AG09309 (cell line): ENCODE measurements around the gene TUBA4B.

Experiments used
- DNase-seq: peaks from one replicate; pipeline ENCODE4 v3.0.0-alpha.2; 2010; ENCODE audit warnings: low read depth
- H3K4me3 ChIP-seq: 2 replicates; pipeline ENCODE4 v1.5.1; 2011; ENCODE audit warnings: mild to moderate bottlenecking, low read depth, low read length, moderate library complexity; ENCODE audit not compliant: control insufficient read depth
- TF ChIP-seq, protein P1 (sequence below): IDR thresholded peaks from 2 replicates; pipeline ENCODE4 v1.5.1; 2011; ENCODE audit warnings: mild to moderate bottlenecking, low read depth, low read length, inconsistent platforms; ENCODE audit not compliant: insufficient read depth, control insufficient read depth; ENCODE audit errors: missing control alignments

Gene TUBA4B

DNA sequence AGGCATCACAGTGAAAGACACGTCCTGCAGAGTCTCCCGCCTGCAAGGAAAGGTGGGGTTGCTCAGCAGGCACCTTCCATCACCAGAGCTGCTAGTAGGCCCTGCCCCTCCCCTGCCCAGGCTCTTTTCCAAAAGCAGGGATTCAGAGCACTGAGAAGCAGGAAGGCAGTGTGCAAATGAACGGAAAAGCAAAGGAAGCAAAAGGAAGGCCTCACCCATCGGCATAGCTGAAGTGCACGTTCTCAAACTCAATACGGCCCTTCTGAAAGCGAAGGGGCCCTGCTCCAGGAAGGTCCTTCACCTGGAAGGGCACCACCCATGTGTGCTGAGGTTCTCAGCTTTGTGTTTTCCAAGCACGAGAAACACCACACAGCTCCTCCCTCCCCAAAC lies 40.0 kb upstream of the TUBA4B start:
- no peak for DNase-seq
- TF ChIP-seq, protein P1, sequence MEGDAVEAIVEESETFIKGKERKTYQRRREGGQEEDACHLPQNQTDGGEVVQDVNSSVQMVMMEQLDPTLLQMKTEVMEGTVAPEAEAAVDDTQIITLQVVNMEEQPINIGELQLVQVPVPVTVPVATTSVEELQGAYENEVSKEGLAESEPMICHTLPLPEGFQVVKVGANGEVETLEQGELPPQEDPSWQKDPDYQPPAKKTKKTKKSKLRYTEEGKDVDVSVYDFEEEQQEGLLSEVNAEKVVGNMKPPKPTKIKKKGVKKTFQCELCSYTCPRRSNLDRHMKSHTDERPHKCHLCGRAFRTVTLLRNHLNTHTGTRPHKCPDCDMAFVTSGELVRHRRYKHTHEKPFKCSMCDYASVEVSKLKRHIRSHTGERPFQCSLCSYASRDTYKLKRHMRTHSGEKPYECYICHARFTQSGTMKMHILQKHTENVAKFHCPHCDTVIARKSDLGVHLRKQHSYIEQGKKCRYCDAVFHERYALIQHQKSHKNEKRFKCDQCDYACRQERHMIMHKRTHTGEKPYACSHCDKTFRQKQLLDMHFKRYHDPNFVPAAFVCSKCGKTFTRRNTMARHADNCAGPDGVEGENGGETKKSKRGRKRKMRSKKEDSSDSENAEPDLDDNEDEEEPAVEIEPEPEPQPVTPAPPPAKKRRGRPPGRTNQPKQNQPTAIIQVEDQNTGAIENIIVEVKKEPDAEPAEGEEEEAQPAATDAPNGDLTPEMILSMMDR, result no peak

DNA sequence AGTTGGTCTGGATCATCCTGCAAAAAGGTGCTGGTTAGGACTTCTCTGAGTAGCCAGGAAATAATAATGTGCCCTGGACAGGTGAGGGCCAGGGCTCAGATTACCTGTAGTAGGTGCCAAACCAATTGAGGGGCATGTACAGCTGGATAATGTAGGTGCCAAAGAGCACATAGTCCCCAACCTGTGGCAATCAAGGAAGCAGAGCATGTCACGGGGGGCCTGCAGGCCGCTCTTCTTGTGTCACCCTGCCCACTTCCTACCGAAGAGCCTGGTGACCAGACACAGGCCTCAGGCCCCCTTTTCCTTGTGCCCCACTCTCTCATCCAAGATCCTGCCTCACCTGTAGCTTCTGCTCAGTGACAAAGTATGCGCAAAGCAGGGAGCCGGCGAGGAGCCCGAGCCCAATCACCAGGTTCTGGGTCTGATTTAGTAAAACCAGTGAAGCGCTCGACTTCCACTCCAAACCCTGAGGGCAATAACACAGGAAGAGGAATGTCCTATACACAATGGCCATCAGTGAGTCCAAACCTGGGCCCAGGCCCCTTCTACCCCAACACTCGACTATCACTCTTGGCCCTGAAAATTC lies 39.5 kb upstream of the TUBA4B start:
- TF ChIP-seq, protein P1, result no peak
- DNase-seq, result no peak
- H3K4me3 ChIP-seq, result no peak overlapping the region

More for the DNA sequence above, 40.0 kb upstream of the TUBA4B start:
- no peak overlapping the region for H3K4me3 ChIP-seq

DNA sequence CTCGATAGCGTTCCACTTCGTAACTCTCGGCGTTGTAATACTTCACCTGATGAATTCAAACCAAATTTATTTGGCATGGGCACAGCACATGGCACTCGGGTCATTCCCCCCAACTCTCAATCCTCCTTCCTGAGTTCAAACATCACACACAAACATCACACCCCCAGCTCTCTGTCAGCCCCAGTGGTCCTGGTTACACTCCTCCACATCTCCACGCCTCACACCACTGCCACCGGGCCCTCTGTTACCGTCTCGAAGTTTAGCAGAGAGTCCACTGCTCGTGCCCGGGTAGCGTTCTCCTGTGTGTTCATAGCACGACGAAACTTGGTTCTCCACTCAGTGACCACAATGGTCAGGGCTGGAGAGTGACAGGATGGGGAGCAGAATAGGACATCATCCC lies 38.9 kb upstream of the TUBA4B start:
- TF ChIP-seq, protein P1, result no peak

DNA sequence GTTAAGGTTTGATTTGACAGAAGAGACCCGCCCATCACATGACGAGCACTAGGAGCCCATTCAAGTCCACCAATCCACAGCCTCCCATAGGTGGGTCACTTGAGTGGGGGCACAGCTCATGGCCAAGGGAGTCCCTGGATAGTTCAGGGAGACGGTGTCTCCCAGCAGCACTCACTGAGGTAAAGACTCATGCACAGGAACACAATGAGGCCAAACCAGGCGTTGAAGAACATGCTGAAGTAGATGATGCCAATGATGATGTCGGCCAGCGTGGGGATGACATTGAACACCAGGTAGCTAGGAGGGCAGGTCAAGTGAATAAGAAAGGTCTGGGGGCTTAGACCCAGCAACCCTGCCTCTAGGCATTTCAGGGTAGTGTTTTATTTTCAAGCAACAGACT lies 38.3 kb upstream of the TUBA4B start:
- TF ChIP-seq, protein P1, result no peak
- no peak overlapping the region for H3K4me3 ChIP-seq
- no peak for DNase-seq

More for the DNA sequence above, 38.9 kb upstream of the TUBA4B start:
- H3K4me3 ChIP-seq, result no peak overlapping the region
- DNase-seq, result no peak

DNA sequence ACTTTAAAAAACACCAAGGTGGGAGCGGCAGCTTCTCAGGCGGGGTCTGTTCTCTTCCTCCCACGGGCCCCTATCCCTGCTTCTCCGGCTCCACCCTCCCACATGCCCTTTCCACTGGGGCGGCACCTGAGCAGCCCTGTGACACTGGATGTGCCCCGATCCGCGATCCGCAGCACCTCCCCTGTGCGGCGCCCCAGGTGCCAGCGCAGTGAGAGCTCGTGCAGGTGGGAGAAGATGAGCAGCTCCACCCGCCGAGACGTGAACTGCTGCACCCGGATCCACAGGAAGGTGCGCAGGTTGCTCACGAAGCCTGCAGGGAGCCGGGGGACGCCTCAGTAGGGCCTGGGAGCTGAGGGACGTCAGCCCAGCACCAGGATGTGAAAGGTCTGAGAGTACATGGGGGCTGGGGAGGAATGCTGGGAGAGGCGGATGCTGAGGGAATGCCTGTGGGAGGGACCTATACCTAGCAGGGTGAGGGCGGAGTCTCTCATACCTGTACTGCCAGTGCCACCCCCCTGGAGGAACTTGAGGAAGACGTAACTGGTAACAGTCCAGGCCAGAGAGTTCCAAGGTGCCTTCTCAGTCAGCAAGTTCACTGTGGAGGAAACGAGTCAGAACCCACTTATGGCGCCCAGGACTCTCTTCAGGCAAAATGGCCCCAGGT lies 37.0 kb upstream of the TUBA4B start:
- DNase-seq, result no peak
- H3K4me3 ChIP-seq, result no peak overlapping the region
- TF ChIP-seq, protein P1, result no peak

DNA sequence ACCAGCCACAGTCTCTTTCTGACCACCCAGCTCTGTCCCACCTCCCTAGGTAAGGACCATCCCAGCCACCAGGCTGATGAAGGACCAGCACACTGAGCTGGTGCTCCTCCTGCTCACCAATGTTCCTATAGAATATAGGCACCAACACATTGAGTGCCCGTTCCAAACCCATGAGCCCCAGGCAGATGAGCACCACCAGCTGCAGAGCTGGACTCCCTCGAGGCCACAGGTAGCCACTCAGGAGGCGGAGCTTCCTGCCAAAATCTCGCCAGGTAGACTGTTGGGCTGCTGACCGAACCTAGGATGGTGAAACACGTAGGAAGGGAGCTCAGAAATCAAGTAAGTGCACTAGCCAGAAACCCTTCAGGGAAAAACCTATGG lies 36.5 kb upstream of the TUBA4B start:
- H3K4me3 ChIP-seq, result no peak overlapping the region
- no peak for DNase-seq
- TF ChIP-seq, protein P1, result no peak

DNA sequence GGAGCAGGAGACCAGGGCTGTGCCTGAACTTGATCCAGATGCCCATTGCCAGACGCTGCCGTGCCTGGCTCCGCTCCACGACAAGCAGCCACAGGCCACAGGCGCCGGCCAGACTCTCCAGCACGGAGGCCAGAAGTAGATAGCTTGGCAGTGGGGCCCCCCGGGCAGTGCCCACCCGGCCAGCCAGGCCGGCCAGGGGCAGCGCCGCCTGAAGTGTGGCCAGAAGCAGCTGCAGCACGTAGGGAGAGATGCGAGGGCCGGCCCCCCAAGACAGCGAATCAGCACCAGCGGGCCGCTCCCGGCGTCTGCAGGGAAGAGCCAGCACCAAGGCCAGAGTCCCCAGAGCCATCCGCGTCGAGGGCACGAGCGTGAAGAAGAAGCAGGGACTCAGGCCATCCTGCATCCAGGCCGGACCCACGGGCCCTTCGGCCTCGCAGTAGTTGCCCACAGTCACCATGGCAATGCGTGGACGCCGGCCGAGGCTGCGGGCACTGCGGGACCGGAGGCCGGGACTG lies 34.8 kb upstream of the TUBA4B start:
- DNase-seq, result no peak
- TF ChIP-seq, protein P1, result no peak
- peak overlapping the region; percentile 53 for H3K4me3 ChIP-seq
